HK-2 (cell line): ENCODE results near the gene HOXA4.

Source experiments
- DNase-seq: peaks from one replicate; pipeline ENCODE4 v3.0.0-alpha.2; 2018; ENCODE audit not compliant: unreplicated experiment

The HOXA4 gene

DNA sequence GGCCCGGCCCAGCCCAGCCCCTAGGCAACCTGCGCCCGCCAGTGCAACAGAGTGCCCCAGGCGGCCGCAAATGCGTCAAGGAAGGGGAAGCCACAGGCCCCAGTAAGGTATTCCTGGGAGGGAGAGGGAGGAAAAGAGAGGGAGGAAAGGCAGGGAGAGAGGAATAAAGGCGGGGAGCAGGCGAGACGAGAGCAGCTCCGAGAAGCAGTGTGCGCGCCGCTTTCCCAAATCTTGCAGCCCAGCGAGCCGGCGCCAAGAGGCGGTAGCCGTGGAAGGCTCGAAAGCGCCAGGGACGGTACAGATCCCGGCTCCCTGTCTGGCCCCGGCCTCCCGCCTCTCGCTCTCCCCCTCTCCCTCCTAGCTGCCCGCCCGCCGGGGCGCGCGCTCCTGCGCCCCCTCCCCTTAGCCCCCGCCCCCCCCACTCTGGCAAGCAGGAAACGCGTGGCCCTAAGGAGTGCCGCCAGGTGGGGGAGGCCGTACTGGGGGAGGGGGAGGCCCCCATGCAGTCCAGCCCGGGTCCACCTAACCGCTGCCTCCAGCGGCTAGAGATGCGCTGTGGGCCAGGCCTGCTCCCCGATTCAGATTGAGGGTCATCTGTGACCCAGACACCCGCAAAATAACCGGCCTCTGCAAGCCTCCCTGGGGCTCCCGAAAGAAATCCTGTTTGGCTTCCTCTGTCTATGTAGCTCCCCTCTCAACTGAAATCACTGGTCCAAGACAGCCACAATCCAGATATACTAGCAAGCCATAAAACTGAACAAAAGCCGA lies 39.3 kb upstream of the HOXA4 start:
- peak; percentile 79 for DNase-seq

DNA sequence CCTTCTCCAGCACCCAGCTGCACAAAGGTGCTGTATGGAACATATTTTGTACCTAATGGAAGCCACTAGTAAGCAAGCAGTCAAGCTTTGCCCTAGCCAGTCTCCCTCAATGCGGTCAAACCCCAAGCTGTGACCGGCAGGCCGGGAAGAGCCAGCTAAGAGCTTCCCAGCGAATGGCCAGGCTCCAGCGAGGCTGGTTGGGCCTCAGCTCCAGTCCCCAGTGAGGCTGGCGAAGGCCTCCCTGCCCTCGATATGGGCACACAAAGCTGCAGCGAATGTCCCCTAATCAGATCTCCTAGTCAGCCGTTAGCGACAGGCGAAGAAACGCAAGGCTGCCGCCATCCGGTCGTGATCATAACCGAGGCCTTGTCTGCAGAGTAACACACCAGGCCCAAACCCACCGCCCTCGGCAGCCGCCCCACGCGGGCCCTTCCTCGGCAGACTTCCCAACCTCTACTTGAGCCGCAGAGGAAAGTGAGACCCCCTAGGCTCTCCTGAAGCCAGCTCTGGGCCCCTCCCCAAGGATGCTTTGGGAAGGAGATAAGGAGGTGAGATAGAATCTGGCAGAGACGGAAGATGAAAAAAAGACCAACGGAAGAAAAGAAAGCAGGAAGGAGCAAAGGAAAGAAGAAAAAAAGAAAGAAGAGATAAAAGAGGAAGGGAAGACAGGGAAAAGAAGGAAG lies 37.8 kb upstream of the HOXA4 start:
- peak; percentile 74 for DNase-seq

DNA sequence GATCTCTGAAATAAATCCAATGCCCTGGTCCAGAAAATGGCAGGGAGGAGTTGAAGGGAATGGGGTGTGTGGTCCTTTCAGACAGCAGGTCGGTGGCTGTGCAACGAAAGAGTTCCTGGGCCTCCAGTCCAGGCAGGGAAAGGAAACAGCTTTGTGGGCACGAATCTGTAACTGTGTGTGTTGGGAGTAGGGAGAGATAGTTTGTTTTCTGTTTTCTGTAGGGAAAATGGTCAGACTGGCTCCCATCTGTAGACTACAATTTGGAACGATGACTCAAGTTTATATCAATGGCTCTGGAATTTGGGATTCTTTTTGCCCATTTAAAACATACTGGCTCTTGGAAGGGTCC lies 37.3 kb upstream of the HOXA4 start:
- no peak for DNase-seq

DNA sequence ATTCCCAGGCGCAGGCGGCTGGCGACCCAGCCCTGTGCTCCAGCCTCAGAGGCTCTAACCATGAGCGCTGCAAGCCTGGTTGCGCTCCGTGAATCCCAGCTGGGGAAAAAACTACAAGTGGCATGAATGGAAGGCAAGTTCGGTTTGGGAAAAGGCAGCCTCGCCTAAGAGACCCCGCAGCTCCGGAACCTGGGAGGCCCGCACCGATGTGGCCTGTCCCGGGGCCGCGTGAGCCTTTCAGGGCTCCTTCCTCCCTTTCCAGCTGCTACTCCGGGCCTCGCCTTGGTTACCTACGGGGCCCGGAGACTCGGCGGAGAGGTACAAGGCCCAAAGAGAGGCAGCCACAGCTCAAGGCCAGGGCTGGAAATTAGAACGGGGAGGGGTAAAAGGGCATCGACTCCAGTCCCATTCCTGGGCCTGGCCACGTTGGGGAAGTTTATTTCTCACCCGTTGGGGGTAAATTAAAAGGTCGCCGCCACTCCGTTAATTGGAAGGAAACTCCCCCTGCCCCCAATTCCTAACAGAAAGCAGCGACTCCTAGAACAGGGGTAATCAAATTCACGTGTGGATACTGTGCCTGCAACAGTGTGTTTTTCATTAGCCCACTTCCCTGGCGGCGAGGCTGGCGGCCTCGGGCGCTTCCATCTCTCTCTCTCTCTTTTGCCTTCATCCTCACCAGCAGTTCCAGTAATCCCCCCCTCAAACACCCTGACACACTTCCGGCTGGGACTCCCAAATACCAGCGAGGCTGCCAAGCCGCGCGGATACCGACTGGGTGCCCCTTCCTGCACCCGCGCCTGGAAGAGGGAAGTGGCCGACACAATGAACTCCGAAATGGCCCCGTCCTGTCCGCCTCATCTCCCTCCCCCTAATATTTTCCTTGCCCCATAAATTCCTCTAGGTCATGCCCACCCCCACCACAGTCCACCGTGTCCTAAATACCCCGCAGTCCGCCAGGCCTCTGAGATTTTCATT lies 36.3 kb upstream of the HOXA4 start:
- peak; percentile 83 for DNase-seq

DNA sequence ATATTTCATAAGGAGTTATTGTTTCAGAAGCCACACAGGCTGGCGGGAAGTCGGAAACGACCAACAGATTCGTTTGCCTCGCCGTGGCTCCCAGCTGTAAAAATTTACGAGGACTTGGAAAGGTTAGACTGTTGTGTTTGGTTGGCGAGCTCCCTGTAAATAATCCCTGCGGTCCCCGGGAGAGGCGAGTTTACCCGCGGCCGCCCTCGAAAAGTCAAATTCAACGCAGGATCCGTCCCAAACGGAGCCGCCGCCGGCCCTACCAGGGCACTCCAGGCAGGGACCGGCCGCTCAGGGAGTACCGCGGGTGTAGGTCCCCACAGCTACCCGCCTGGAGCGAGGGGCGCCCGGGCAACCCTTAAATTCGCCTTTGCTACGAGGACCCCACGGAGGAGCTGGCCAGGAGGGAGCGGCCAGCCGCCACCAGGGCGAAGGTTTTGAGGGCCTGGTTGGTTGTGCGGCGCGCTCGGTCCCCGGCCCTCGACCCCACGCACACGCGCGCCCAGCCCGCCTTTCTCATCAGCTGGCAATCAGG lies 35.5 kb upstream of the HOXA4 start:
- peak; percentile 56 for DNase-seq

DNA sequence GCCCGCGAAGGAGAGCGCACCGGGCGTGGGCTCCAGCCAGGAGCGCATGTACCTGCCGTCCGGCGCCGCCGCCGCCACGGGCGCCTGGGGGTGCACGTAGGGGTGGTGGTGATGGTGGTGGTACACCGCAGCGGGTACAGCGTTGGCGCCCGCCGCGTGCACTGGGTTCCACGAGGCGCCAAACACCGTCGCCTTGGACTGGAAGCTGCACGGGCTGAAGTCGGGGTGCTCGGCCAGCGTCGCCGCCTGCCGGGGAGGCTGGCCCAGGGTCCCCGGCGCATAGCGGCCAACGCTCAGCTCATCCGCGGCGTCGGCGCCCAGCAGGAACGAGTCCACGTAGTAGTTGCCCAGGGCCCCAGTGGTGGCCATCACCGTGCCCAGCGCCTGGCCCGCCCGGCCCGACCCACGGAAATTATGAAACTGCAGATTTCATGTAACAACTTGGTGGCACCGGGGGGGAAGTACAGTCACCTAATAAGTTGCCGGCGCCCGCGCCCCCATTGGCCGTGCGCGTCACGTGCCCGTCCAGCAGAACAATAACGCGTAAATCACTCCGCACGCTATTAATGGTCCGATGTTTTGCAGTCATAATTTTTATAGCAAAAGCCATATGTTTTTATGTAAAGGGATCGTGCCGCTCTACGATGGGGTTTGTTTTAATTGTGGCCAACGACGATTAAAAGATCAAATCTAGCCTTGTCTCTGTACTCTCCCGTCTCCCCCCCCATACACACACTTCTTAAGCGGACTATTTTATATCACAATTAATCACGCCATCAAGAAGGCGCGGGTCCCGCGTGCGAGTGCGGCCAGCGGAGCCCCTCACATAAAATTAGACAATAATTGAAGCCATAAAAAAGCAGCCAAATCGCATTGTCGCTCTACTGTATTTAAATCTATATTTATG lies 34.8 kb upstream of the HOXA4 start, which contains the start of gene HOXA9:
Gene HOXA9, minus strand, starts transcription at position 449 of the 907 bp plus-strand sequence. Its CDS starts 80 bp downstream, at position 369.
- DNase-seq: peak; percentile 86

DNA sequence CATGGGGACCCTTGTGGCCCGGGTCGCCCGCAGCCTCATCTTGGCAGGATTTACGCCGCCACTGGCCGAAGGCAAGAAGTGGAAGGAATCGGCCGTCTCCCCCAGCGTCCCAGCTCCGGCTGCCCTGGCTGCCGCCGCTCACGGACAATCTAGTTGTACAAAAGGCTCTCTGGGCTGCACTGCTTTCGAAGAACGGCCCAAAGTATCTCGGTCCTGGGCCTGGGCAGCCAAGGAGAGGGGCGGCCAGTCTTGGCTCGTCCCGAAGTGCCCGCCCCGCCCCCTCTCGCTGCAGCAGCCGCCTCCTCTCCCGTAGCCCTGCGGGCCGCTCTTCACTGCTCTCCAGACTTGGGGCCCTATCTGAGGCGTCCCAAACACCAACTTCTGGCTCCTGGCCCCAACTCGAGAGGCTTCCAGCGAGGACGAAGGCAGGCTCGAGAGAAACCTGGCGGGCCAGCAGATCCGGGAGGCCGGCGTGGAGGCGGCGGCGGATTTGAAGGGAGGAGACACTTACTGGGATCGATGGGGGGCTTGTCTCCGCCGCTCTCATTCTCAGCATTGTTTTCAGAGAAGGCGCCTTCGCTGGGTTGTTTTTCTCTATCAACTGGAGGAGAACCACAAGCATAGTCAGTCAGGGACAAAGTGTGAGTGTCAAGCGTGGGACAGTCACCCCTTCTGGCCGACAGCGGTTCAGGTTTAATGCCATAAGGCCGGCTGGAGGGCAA lies 34.0 kb upstream of the HOXA4 start:
- DNase-seq: peak; percentile 56

DNA sequence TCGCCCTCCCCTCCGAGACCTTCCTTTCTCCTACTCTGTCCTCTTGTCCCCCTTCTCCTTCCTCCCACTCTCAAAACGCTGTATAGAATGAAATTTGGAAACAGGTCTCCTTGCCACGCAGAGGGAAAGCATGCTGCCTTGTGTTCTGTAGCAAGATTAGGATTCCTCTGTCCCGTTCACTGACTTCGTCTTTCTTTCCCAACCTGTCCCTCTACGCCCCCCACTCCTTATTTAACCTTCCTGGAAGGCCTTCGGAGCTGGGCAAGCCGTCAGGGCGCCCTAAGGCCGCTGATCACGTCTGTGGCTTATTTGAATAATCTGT lies 33.4 kb upstream of the HOXA4 start:
- no peak for DNase-seq

DNA sequence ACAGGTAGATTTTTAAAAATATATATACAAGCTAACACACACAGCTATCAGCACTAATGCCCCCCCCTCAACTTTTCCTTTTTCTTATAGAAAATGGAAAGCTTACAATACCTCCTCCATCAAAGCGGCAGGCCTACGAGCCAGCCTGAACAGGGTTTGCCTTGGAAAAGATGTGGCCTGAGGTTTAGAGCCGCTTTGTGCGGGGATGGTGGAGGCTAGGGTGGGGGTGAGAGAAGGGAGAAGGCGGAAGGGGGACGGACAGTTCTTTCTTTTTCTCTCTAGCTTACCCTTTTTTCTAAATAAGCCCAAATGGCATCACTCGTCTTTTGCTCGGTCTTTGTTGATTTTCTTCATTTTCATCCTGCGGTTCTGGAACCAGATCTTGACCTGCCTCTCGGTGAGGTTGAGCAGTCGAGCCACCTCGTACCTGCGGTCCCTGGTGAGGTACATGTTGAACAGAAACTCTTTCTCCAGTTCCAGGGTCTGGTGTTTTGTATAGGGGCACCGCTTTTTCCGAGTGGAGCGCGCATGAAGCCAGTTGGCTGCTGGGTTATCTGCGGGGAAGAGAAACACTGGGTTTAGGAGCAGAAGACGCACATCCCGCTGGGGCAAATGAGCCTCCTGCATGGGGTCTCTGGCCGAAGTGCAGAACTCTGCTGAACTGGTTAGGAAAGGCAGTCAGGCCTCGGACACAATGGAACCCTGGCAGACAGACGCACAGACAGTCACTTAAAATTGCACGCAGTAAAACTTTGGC lies 32.9 kb upstream of the HOXA4 start:
- DNase-seq: no peak

DNA sequence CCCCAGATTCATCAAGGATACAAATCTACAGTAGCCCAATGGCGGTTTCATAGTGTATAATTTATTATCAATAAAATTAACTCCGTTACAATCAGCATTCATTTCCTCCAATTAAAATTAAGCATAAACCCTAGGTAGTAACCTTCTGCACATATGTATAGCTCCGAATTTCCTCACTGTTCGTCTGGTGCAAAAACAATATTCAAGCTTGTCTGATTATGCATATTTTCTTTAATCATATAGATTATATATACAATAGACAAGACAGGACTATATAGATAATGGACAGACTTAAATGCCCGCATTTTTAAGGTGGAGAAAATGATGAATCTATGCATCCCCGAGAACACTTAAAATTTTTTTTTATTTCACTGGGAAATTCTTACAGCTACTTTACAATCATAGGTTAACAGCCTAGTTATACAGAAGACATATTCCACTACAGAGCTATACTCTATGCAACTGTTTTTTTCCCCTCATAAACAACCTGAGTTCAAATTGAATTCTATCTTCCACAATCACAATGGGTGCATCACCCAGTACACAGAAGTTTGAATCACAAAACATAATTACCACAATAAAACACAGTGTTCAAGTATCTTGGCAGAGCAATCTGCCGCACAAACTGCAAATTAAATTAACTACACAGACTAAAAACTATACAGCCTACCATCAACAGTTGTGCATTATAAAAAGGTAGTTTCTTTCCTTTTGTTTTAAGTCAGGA lies 32.2 kb upstream of the HOXA4 start:
- no peak for DNase-seq

DNA sequence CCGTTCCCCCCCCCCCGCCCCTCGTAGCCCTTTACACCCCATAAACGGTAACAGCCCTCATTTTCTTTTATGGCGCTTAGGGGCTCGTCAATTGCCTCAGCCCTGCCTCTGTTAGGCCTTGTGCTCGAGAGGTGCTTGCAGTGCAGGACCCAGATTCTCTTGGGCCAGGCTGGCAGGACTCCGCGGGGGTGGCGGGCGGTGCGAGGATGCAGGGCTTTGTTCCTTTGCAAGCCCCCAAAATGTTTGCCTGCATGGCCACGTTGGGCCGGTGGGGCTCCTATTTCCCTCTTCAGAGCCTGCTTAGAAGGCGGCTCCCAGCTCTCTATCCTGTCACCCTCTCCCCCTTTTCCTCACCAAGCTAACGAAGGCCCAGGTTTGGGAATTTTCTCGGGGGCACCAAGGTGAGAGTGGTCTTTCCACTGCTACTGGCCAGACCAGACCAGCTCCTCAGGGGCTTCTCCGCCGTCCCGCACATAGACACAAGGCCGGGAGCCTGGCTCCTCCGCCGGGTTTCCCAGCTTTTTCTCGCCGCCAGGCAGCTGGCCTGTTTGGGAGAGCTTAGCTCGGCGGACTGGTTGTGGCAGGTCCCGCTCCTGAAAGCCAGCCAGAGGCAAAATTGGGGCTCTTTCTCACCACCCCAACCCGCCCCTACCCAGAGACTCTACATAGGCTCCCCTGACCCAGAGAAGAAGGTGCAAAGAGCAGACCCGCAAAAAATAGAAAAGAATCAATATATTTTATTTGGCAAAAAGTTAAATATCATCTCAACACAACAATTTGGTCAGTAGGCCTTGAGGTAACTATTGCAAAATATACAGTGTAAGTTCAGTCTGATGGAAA lies 31.4 kb upstream of the HOXA4 start:
- DNase-seq: no peak

DNA sequence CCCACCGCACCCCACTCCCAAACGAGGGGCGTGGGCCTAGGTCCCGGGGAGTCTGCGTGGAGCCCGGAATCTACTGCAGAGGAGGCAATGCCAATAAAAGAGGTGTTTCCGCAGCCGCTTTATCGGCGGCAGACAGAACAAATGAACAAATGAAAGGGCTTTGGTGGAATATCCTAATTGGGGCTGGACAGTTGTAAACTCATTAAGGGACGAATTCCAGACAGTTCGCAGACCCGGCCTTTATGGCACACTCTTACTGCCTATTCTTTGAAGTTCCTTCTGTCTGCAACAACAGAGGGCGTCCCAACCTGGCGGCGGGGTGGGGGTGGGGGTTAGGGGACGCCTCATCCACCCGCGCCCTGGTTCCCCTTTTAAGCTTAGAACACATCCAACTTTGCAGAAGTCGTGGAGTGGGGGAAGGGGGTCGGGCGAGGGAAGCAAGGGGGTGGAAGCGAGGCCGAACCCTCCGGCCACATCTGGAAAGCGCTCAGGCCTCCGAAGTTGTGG lies 30.7 kb upstream of the HOXA4 start:
- peak; percentile 76 for DNase-seq

DNA sequence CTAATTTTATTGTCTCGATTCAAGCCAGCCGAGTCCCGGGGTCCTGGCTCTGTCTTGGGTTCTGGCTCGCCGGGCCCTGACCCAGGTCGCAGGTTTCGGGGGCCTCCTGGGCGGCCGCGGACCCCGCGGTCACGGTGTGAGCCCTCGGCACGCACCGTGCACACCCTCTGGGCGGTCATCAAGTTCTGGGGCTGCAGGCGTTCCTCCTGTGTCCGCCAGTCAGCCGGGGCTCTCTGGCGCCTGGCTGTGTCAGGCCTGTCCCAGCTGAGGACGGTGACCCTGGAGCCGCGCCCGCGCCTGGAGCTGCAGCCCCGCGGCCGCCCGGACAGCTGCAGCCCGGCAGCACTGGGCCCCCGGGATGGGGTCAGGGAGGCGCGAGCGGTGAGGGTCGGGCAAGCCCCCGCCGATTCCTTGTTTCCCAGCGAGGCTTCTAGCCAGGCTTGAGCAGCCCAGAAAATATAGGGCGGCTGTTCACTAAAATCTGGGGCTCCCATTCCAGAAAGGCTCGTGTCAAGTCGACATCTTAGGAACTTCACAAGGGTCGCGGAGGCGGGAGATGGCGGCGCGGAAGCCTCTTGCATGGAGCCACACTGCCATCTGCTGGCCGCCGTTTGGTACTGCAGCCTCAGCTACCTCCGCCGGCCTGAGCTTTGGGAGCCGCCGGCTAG lies 30.1 kb upstream of the HOXA4 start:
- DNase-seq: peak; percentile 94

DNA sequence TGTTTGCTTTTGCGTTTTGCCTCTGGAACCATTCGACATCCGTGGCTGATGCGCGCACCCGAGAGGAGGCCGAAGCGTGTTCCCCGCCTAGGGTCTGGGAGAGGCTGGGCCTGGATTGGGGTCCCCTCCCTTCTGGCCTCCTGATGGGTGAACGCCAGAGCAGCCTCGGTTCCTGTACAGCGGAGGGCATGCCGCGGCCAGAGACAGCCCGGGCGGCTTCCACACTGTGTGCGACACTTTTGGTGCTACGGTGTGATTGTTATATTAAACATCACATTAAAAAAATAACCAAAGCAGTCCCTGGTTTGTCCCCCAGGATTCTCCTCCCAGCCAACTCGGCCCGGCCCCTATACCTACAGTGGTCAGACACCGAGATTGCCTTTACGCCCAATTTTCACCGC lies 29.6 kb upstream of the HOXA4 start:
- DNase-seq: no peak

DNA sequence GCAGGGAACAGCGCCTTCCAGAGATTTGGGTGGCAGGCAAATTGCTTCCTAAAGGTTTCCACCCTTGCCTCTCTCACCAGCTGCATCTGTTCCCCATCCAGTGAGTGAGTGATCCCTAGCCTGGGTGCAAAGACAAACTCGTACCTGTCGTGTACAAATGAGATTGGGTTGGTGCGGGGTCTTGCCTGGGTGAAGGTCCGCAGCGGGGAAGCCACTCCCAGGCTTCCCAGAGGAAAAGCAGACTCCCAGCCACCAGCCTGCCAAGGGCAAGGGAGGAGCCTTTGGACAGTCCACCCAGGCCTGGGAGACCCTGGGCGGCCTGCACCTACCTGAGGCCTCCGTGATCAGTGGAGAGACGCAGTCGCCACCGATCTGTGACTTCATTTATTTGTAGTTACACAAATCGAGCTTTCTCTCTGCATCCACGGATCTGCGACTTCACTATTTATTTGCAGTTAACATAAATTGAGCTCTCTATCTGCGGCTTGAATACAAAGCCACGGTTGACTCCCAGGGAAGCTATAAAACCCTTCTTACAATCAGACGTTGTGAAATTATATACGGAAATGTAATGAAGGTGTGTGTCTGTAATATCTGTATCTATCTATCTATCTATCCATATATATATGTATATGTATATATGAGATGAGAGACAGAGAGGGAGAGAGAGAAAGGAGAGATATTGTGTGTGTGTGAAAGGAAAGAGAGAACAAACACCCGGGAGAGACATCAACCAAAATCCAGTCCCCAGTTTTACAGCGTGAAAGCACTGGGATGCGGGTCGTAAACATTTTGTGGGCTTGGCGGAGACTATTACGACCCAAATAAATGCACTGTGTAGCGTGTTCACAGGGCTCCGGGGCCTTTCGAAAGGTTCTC lies 28.9 kb upstream of the HOXA4 start:
- peak; percentile 53 for DNase-seq
